Measurements from ENCODE around the gene PRDM1.
A peak's percentile ranks its signal among the peaks of the same experiment; 100 is the strongest.

Gene PRDM1

GRCh38 chr6:106118835-106119431 is 32.8 kb downstream of the PRDM1 start:
- DNase-seq: no peak

GRCh38 chr6:106119546-106119945 is 33.4 kb downstream of the PRDM1 start:
- DNase-seq: no peak

GRCh38 chr6:106120006-106120405 is 33.9 kb downstream of the PRDM1 start:
- DNase-seq: no peak

- no peak for DNase-seq
Observed at GRCh38 chr6:106120406-106120805, 34.3 kb downstream of the PRDM1 start.

GRCh38 chr6:106122306-106122918 is 36.3 kb downstream of the PRDM1 start:
- no peak for DNase-seq

GRCh38 chr6:106122938-106123656 is 37.0 kb downstream of the PRDM1 start:
- no peak for DNase-seq

- no peak for DNase-seq
Observed at GRCh38 chr6:106124015-106124414, 37.9 kb downstream of the PRDM1 start.

GRCh38 chr6:106124437-106125430 is 38.6 kb downstream of the PRDM1 start:
- no peak for DNase-seq

GRCh38 chr6:106125925-106126435 is 39.8 kb downstream of the PRDM1 start:
- peak; percentile 14 for DNase-seq

- DNase-seq: no peak
Observed at GRCh38 chr6:106126482-106126881, 40.3 kb downstream of the PRDM1 start.

GRCh38 chr6:106128981-106129781 is 43.0 kb downstream of the PRDM1 start:
- no peak for DNase-seq

GRCh38 chr6:106132153-106132698 is 46.1 kb downstream of the PRDM1 start:
- DNase-seq: no peak

- no peak for DNase-seq
Observed at GRCh38 chr6:106133040-106133439, 46.9 kb downstream of the PRDM1 start.

GRCh38 chr6:106134087-106134770 is 48.1 kb downstream of the PRDM1 start:
- no peak for DNase-seq

GRCh38 chr6:106134906-106135634 is 48.9 kb downstream of the PRDM1 start:
- no peak for DNase-seq

GRCh38 chr6:106135911-106136571 is 49.9 kb downstream of the PRDM1 start:
- no peak for DNase-seq

GRCh38 chr6:106136845-106137244 is 50.7 kb downstream of the PRDM1 start:
- no peak for DNase-seq

GRCh38 chr6:106138151-106138550 is 52.0 kb downstream of the PRDM1 start:
- no peak for DNase-seq

- DNase-seq: no peak
Observed at GRCh38 chr6:106141441-106142237, 55.5 kb downstream of the PRDM1 start.
